Esophagus muscularis mucosa (tissue), 3 donors: Measurements from ENCODE around the gene INTS7.

Experiments
- POLR2AphosphoS5 ChIP-seq, 2 donors: sonication (generic); formaldehyde crosslinking; IDR thresholded peaks; one replicate each; pipeline ENCODE4 v1.6.1; 2017; ENCODE audit warnings: antibody characterized with exemption in 2 of 2
- TF ChIP-seq, protein P1 (sequence below), 3 experiments: fragments of 200-600 bp in 2 of 3; fragments of 450-650 bp in 1 of 3; sonication (generic) in 2 of 3; IDR thresholded peaks; one replicate each; pipeline ENCODE4 v1.5.1; 2017 to 2019; ENCODE audit warnings: antibody characterized with exemption in 3 of 3, mild to moderate bottlenecking in 2 of 3, moderate library complexity in 1 of 3

GRCh38 chr1:212055333-212055732 is 20.0 kb upstream of the INTS7 start:
- no peak for TF ChIP-seq POLR2AphosphoS5 (IDR thresholded peaks at IDR 0.05)
- TF ChIP-seq, protein P1, sequence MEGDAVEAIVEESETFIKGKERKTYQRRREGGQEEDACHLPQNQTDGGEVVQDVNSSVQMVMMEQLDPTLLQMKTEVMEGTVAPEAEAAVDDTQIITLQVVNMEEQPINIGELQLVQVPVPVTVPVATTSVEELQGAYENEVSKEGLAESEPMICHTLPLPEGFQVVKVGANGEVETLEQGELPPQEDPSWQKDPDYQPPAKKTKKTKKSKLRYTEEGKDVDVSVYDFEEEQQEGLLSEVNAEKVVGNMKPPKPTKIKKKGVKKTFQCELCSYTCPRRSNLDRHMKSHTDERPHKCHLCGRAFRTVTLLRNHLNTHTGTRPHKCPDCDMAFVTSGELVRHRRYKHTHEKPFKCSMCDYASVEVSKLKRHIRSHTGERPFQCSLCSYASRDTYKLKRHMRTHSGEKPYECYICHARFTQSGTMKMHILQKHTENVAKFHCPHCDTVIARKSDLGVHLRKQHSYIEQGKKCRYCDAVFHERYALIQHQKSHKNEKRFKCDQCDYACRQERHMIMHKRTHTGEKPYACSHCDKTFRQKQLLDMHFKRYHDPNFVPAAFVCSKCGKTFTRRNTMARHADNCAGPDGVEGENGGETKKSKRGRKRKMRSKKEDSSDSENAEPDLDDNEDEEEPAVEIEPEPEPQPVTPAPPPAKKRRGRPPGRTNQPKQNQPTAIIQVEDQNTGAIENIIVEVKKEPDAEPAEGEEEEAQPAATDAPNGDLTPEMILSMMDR (IDR thresholded peaks at IDR 0.05), result no peak
